Activated T-cell treated with anti-CD3 and anti-CD28 coated beads, Interleukin-2, amount 50 U/mL, for 48 hours (primary cell): ENCODE data around the gene LAYN.

Experiments used
- DNase-seq, 2 experiments: peaks; one replicate each; pipeline ENCODE4 v3.0.0-alpha.2; 2020

LAYN gene

DNA sequence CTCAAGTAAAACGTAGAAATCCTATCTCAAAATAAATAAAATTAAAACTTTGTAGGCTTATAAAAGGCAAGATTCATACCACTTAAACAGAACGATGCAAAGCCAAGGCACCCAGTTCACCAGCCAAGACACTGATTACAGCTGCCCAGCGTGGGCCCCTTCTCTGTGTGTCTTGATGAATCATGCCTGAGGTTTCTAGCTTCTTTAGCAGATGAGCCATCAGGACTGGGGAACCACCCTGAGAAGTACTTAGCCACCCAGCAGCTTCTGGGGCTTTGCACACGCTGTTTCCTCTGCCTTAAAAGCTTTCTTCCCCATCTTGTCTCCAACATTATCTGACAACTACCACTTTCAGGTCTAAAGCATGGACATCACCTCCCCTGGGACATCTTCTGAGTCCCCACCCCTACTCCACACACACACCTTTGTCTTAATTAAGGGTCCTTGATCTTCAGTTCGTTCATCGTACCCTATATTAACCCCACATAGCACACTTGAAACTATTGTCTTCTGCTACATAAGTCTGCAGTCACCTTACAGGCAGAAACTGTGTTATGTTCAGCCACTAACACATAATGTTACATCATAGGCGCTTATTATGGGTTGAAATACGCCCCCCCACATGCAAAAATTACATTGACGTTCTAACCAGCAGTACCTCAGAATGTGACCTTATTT lies 8.7 kb upstream of the LAYN start:
- DNase-seq: peak; percentile 75 to 78

GRCh38 chr11:111532365-111532709 lies 8.2 kb upstream of the LAYN start:
- DNase-seq: no peak

DNA sequence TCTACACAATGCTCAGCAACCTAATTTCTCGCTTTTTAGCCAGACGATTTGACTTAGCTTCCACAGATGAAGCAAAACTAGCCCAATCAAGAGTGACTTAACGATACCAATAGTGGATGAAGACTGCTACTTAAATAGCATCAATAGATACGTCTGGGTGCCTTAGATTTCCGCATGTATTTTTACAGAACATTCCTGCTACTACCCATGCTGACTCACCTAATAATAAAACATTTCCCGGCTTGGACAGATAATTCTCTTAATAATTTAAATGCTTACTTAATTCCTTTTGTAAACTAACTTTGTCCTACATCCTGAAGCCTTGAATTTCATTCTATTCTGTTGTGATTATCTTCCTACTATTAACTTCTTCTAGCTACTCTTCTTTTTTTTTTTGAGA lies 5.2 kb upstream of the LAYN start:
- no peak for DNase-seq

- DNase-seq: no peak
Observed at GRCh38 chr11:111537336-111537860, 3.1 kb upstream of the LAYN start.

DNA sequence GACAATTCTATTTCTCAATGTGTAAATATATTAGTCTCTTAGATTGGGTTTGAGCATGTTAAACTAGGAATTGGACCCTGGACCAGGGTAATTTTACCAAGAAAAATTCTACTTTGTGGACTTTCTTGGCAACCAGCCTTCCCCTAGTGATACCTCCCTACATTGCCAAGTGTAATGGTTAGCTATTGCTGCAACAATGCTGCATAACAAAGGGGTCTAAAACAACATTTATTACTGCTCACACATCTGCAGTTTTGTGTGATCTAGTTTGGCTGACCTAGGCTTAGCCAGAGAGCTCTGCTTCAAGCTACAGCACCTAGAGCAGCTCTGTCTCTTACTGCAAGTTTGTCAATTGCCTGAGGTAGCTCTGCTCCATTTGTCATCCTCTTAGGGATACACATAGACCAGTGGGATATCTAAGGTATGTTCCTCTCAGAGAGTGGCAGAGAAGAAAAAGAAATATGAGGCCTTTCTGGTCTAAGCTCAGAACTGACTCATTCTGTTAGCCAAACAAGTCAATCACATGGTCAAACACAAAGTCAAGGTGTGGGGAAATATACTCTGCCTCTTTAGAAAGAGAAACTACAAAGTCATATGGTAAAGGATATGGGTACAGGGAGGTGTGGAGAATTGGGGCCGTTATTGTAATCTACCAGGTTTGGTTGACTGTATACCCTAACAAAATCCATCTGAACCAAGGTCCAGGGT lies 2.0 kb upstream of the LAYN start:
- DNase-seq: no peak

DNA sequence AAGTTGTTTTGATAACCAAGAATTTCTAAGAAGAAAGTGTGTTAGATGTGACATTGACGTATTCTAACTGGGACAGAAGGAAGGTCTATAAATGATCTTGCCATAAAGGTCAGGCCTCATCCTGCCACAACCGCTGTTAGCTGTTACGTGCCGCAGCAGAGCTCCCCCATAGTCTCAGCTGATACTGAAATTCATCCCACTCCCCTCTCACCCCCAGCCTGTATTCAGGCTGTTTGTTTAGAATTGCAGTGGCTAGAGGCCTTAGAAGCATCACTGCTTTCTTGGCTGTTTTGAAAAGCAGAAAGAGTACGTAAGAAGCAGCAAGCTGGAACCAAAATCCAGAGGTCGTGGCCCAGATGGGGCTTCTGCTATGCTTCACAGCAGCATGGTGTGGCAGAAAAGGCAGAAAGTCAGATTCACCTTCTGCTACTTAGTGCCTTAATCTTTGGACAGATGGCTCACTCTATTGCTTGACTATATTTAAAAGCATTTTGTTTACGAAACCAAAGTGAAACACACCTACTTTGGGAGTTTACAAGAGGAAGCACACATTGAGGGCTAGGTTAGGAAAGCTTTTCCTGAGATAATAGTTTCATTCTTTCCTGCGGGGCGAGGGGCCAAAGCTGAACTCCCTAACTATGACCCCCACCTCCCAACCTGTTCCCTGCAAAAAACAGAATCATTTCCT lies 950 bp upstream of the LAYN start:
- DNase-seq: peak in 1 of 2 experiments; percentile 44

- DNase-seq: no peak
Observed at GRCh38 chr11:111540937-111541253, 375 bp downstream of the LAYN start.

DNA sequence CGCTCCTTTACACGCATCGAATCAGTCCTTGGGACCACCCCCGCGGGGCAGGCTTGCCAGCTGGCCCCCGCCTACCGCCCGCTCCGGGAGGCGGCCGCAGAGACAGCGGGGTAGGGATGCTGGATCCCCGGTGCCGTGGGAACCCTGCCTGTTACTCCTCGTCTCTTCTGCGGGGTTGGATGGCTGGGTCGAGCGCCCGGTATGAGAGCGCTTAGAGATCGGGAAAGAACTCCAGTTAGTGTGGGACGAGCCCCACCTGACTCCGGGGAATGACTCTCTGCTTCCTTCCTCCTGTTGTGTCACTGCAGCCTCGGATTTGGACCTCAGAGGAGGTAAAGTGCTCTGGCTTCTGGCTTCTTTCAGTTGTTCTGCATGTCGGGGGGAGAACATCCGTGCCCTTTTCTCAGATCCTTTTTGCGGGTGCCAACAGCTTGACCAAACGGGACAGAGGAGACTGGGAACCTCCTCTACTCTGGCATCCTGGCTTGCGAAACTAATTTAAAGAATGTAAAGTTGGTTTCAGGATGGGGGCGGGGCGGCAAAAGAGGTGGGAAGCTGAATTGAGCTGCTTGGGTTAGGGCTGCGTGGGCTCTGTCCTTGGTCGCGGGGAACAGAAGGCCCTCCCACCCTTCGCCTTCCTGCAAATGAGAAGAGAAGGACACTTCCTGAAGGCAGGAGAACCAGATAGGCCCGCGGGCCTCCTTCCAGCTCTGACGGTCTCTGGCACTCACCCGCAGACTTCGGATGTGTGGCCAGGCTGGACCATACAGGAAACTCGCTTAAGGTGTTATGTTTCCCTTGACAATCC lies 938 bp downstream of the LAYN start:
- peak; percentile 27 to 35 for DNase-seq

GRCh38 chr11:111542606-111543275 lies 2.2 kb downstream of the LAYN start:
- no peak for DNase-seq

GRCh38 chr11:111548525-111548924 lies 8.0 kb downstream of the LAYN start:
- no peak for DNase-seq

DNA sequence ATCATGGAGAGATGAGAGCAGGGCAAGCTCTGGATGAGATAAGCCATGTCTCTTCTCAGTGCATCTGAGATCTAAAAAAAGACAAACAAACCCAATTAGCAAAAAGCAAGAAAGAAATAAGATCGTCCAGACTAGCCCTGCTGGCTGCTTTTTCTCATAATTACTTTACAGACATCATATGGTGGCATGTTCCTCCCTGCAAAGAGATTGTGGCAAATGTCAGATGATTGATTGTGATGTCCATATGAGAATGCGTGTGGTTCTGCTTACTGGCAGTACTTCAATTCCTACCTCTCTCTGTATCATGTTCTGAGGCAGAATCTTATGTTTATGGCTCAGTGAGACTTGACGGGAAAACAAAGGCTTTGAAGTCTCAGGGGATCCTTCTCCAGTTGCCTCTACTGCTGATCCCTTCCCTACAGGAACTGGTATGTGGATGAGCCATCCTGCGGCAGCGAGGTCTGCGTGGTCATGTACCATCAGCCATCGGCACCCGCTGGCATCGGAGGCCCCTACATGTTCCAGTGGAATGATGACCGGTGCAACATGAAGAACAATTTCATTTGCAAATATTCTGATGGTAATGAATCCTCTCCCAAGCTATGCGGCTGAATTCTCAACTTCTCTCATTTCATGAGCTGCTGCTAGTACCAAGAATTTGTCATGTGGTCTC lies 8.8 kb downstream of the LAYN start:
- no peak for DNase-seq

DNA sequence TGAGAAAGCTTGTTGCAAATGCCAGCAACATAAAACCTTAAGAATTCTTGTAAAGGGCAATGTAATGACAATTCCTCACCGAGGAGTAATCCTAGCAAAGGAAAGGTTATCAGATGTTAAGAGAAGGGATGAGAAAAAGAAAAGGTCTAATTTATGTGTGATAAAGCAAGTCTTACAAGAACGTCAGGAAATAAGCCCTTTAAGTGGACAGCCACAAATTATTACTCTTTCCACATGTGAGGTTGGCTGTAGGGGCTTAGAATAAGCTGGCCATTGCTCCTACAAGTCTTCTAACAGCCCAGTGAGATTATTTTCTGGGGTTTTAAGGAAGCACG lies 9.3 kb downstream of the LAYN start:
- DNase-seq: no peak

- no peak for DNase-seq
Observed at GRCh38 chr11:111550258-111550657, 9.7 kb downstream of the LAYN start.

DNA sequence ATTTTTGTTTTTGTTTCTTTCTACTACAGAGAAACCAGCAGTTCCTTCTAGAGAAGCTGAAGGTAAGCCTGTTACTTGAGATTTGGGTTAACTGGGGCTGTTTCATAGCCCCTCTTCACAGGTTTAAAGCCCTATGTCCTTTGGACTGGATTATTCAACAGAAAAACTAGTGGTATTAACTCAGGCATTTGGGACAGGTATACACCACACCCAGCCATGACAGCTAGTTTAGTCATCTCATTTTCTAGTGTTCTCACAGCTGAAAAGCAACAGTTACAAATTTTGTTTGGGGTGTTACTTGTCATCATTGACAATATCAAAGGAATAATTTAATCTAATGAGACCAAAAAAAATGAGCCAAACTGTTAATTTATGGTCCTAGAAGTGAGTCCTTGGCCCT lies 14.0 kb downstream of the LAYN start:
- no peak for DNase-seq

- no peak for DNase-seq
Observed at GRCh38 chr11:111555255-111555654, 14.7 kb downstream of the LAYN start.

DNA sequence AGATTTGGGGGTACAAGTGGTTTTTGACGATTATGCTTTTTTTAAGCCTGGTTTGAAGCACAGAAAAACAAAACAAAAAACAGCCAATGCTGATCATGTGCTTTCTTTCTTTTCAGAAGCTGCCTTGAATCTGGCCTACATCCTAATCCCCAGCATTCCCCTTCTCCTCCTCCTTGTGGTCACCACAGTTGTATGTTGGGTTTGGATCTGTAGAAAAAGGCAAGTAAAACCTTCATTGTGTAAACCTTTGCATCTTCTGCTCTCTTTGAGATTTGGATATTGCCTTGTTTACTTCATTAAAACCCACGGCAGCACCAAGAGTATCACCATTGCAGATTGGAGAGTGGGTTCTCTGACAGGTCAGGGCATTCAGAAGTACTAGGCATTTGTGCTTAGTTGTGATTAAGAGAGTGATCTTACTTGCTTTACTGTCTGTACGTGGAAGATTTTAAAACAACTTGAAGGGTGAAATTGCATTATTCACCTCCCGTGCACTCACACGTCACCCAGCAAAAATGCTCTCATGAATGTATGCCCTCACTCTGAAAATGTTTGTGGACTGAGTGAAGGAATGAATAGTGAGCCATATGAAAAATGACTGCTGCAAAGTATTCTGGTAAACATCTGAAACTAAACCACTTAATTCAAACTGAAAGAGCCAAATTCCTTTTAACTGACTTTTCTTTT lies 17.0 kb downstream of the LAYN start:
- no peak for DNase-seq

- no peak for DNase-seq
Observed at GRCh38 chr11:111559800-111560464, 19.4 kb downstream of the LAYN start.

- no peak for DNase-seq
Observed at GRCh38 chr11:111560800-111561199, 20.3 kb downstream of the LAYN start.

DNA sequence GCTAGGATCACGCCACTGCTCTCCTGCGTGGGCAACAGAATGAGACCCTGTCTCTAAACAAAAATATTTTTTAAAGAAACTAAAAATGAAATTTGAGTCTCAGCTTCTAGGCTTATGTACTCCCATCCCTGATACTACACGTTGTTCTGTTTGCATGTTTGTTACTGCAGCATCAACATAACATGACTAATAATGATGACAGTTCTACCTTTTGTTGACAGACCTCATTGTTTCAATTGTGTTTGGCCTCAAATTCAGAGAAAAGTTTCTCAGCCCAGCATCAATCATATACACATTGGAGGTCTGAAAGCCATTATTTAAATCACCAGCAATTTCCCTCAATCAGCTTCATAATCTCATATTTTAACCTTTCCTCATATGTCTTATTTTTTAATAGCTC lies 20.8 kb downstream of the LAYN start:
- no peak for DNase-seq

DNA sequence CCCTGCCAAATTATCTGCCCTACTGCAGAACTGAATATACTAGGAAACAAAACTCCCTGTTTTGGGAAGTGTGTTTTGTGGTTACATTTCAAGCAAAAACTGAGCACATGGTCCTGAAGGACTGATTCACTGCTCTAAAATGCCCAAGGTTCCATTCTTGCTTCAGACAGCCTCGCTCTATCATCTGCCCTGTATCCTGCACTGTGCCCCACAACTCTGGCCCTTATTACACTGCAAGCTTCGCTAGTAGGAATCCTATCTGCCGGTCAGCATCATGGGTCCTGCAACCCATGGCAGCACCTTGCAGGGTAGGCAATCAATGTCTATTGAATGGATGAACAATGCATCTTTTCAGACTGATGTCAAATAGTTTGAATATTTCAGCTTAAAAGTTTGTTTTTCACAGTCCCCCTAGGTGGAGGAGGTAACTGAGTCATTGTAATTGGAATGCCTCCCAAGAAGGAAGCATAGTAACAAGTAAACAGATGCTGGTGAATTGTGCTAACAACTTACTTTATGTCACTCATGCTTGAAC lies 21.3 kb downstream of the LAYN start:
- DNase-seq: no peak
